ENCODE data around the gene AMY2B.
A peak's percentile ranks its signal among the peaks of the same experiment; 100 is the strongest.
"Not testable (repeated sequence)": the region's sequence is repeated elsewhere in the genome, so short reads cannot be mapped to it uniquely, and the experiment has no call there.

Gene AMY2B

GRCh38 chr1:103571289-103571688 lies at the start of gene AMY2B:
TSS of gene AMY2B (plus strand) at chr1:103571589. CDS start at chr1:103571603, 14 bp downstream.
- DNase-seq (ENCODE audit: low read depth): not testable (repeated sequence)

GRCh38 chr1:103523346-103523745 lies 48.0 kb upstream of the AMY2B start:
- DNase-seq (ENCODE audit: low read depth): no peak

GRCh38 chr1:103525114-103525606 lies 46.2 kb upstream of the AMY2B start:
- DNase-seq (ENCODE audit: low read depth): peak; percentile 36

- DNase-seq (ENCODE audit: low read depth): peak; percentile 87
Measured at GRCh38 chr1:103525607-103526507, 45.5 kb upstream of the AMY2B start, which contains the start of gene RNPC3. TSS of gene RNPC3 (plus strand) at chr1:103525699. CDS start at chr1:103526071, 372 bp downstream.

- no peak for DNase-seq (ENCODE audit: low read depth)
Measured at GRCh38 chr1:103527331-103527730, 44.1 kb upstream of the AMY2B start.

GRCh38 chr1:103529746-103530145 lies 41.6 kb upstream of the AMY2B start:
- no peak for DNase-seq (ENCODE audit: low read depth)

GRCh38 chr1:103538226-103538625 lies 33.2 kb upstream of the AMY2B start:
- no peak for DNase-seq (ENCODE audit: low read depth)

- no peak for DNase-seq (ENCODE audit: low read depth)
Measured at GRCh38 chr1:103541431-103541830, 30.0 kb upstream of the AMY2B start.

- DNase-seq (ENCODE audit: low read depth): no peak
Measured at GRCh38 chr1:103546496-103546895, 24.9 kb upstream of the AMY2B start.

GRCh38 chr1:103547840-103548239 lies 23.5 kb upstream of the AMY2B start:
- DNase-seq (ENCODE audit: low read depth): no peak

- no peak for DNase-seq (ENCODE audit: low read depth)
Measured at GRCh38 chr1:103560427-103560826, 11.0 kb upstream of the AMY2B start.

- DNase-seq (ENCODE audit: low read depth): not testable (repeated sequence)
Measured at GRCh38 chr1:103561124-103561523, 10.3 kb upstream of the AMY2B start.

GRCh38 chr1:103561643-103562395 lies 9.6 kb upstream of the AMY2B start:
- DNase-seq (ENCODE audit: low read depth): peak; percentile 16

- DNase-seq (ENCODE audit: low read depth): no peak
Measured at GRCh38 chr1:103563056-103563455, 8.3 kb upstream of the AMY2B start.

- no peak for DNase-seq (ENCODE audit: low read depth)
Measured at GRCh38 chr1:103569493-103569892, 1.9 kb upstream of the AMY2B start.

GRCh38 chr1:103576065-103576464 lies 4.7 kb downstream of the AMY2B start:
- no peak for DNase-seq (ENCODE audit: low read depth)

- DNase-seq (ENCODE audit: low read depth): not testable (repeated sequence)
Measured at GRCh38 chr1:103576784-103577183, 5.4 kb downstream of the AMY2B start.

GRCh38 chr1:103582464-103582863 lies 11.1 kb downstream of the AMY2B start:
- DNase-seq (ENCODE audit: low read depth): no peak

- DNase-seq (ENCODE audit: low read depth): no peak
Measured at GRCh38 chr1:103583887-103584286, 12.5 kb downstream of the AMY2B start.

- DNase-seq (ENCODE audit: low read depth): no peak
Measured at GRCh38 chr1:103584537-103584936, 13.1 kb downstream of the AMY2B start.

GRCh38 chr1:103602740-103603139 lies 31.4 kb downstream of the AMY2B start:
- DNase-seq (ENCODE audit: low read depth): not testable (repeated sequence)

- DNase-seq (ENCODE audit: low read depth): no peak
Measured at GRCh38 chr1:103616362-103616761, 45.0 kb downstream of the AMY2B start.

Measured in stromal cell of bone marrow (primary cell).